ENCODE data around the gene LRIG3.

DNA sequence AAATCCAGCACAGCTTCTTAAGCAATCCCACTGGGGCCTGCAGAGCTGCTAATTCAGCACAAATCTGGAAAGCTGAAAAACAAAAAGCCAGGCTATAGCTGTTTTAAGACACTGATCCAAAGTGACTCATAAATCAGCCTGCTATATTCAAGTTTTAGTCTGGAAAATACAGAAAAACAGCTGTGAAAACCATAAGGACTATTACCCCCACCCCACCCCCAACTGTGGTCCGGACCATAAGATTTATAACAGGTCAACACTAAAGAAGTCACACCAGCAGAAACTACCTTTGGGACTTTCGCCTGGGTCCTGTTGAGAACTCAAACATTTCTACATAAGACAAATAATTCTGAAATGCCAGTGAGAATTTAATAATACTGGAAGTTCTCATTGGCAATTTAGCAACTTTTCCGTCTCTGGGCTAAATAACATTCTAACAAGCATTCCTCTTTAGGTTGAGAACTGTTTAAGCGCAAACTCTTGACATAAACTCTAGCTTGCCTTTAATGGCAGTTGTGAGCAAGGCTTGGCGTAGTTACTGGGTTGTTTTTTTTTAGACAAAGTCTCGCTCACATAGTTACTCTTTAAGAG, 3.3 kb downstream of the LRIG3 start:
- TF ChIP-seq PCBP2 (IDR thresholded peaks at IDR 0.05; ENCODE audit: low read depth, low read length, poor library complexity, severe bottlenecking) = no peak
- TF ChIP-seq MCM7 (IDR thresholded peaks at IDR 0.05) = no peak

Measured in K562 (cell line).